CD4-positive, alpha-beta T cell (primary cell): ENCODE data around the gene OTUD5. TPM values are rescaled to one million over a fixed set of nuclear protein-coding genes. Genes with fewer than 3 reads are reported as not detected.

Experiments used
- ATAC-seq: fragments of 200-7000 bp; cut with Tn5 transposase; one replicate; pipeline ENCODE4 v1.10.0; 2022; ENCODE audit warnings: mild to moderate bottlenecking; ENCODE audit not compliant: poor library complexity
- CTCF ChIA-PET: fragments of 350-600 bp; sonication (Branson Sonifier 250); formaldehyde crosslinking; loops from one replicate; lab custom pipeline; 2021; ENCODE audit warnings: antibody characterized with exemption, inconsistent platforms; lab: Charles Lee
- POLR2A ChIA-PET: fragments of 350-600 bp; sonication (Branson Sonifier 250); formaldehyde crosslinking; loops from one replicate; lab custom pipeline; 2021; ENCODE audit warnings: antibody characterized with exemption, inconsistent platforms; lab: Charles Lee
- DNase-seq, 14 experiments: peaks; one replicate each; pipeline ENCODE4 v3.0.0-alpha.2; 2013 to 2020; ENCODE audit warnings: mixed read lengths in 2 of 14
- H3K27ac ChIP-seq, 2 donors: one replicate each; pipeline versions ENCODE4 v1.5.1 to v1.7.0; 2013; ENCODE audit warnings: low read length in 2 of 2, low read depth in 1 of 2, mild to moderate bottlenecking in 1 of 2
- H3K27me3 ChIP-seq, 2 experiments: 1 replicate in 1 of 2; 2 replicates in 1 of 2; pipeline versions ENCODE4 v1.6.1 to v1.7.0; 2013; ENCODE audit warnings: low read length in 2 of 2, control low read depth in 1 of 2, mild to moderate bottlenecking in 1 of 2, moderate library complexity in 1 of 2; ENCODE audit not compliant: insufficient read depth in 2 of 2, control insufficient read depth in 1 of 2
- H3K36me3 ChIP-seq: one replicate; pipeline ENCODE4 v1.6.1; 2013; ENCODE audit warnings: low read length, control low read depth; ENCODE audit not compliant: insufficient read depth
- H3K4me1 ChIP-seq: one replicate; pipeline ENCODE4 v1.6.1; 2013; ENCODE audit warnings: low read length, control low read depth; ENCODE audit not compliant: insufficient read depth
- H3K4me3 ChIP-seq: one replicate; pipeline ENCODE4 v1.5.1; 2013; ENCODE audit warnings: mild to moderate bottlenecking, low read length, moderate library complexity
- H3K9me3 ChIP-seq, 2 experiments: 1 replicate in 1 of 2; 2 replicates in 1 of 2; pipeline versions ENCODE4 v1.6.1 to v1.7.0; 2013; ENCODE audit warnings: low read length in 2 of 2, mild to moderate bottlenecking in 2 of 2, control low read depth in 1 of 2, moderate library complexity in 1 of 2; ENCODE audit not compliant: control insufficient read depth in 1 of 2, insufficient read depth in 1 of 2
- H3K27ac Mint-ChIP-seq: one replicate; pipeline ENCODE4 v1.8.0; 2020; ENCODE audit warnings: mixed read lengths
- H3K27me3 Mint-ChIP-seq: one replicate; pipeline ENCODE4 v1.8.0; 2021; ENCODE audit warnings: mixed read lengths
- H3K36me3 Mint-ChIP-seq: one replicate; pipeline ENCODE4 v1.8.0; 2021; ENCODE audit warnings: low read depth, mixed read lengths
- H3K4me1 Mint-ChIP-seq: one replicate; pipeline ENCODE4 v1.8.0; 2021; ENCODE audit warnings: low read depth, mixed read lengths
- H3K4me3 Mint-ChIP-seq: one replicate; pipeline ENCODE4 v1.8.0; 2020; ENCODE audit warnings: mild to moderate bottlenecking, mixed read lengths
- H3K9me3 Mint-ChIP-seq: one replicate; pipeline ENCODE4 v1.8.0; 2020; ENCODE audit warnings: mixed read lengths
- CTCF ChIP-seq: fragments of 200-600 bp; IDR thresholded peaks from one replicate; pipeline ENCODE4 v1.8.0; 2022; ENCODE audit warnings: antibody characterized with exemption, mild to moderate bottlenecking
- intact Hi-C, 2 experiments: fragments of 100-400 bp; cut with DNase I in 1 of 2; cut with micrococcal nuclease in 1 of 2; formaldehyde crosslinking; loops; one replicate each; pipeline versions ENCODE4 v1.15.1 to v1.9.0; 2023 to 2025; cut with DNase I, micrococcal nuclease
- total RNA-seq, 174 experiments: library from RNA in 2 of 174; stranded (reverse) in 2 of 174; gene quantifications; one replicate each; pipeline ENCODE4 v1.2.3 and lab custom pipeline; 2021 to 2026

The OTUD5 gene
- total RNA-seq, 2 experiments from 2014 or later = 81.3 to 92.1 TPM

GRCh38 chrX:48902135-48902534 is 55.3 kb downstream of the OTUD5 start:
- no peak for TF ChIP-seq CTCF
- Mint-ChIP-seq H3K4me1 (peaks cover 12% of the 10 kb centered on the region), H3K36me3 (peaks cover 39% of the 10 kb centered on the region), H3K27me3 (no peaks in the 10 kb centered on the region), H3K27ac (no peak overlapping the region), H3K9me3 (no peaks in the 10 kb centered on the region), H3K4me3 (no peak overlapping the region)
- peaks cover 19% of the 10 kb centered on the region for H3K4me1 ChIP-seq
- no peaks in the 10 kb centered on the region for H3K9me3 ChIP-seq
- no peak for ATAC-seq
- H3K27me3 ChIP-seq = no peaks in the 10 kb centered on the region
- ChIA-PET POLR2A (no interaction called here), CTCF (no interaction called here)
- DNase-seq = no peak
- H3K27ac ChIP-seq = no peak overlapping the region
- H3K36me3 ChIP-seq = peaks cover 56% of the 10 kb centered on the region
- no peak overlapping the region for H3K4me3 ChIP-seq
- intact Hi-C loops = no loop called here

GRCh38 chrX:48901069-48901468 is 56.3 kb downstream of the OTUD5 start:
- intact Hi-C loops = no loop called here
- no peak for ATAC-seq
- Histone ChIP-seq H3K4me1 (peaks cover 28% of the 10 kb centered on the region), H3K9me3 (no peaks in the 10 kb centered on the region), H3K4me3 (no peak overlapping the region), H3K27ac (no peak overlapping the region), H3K27me3 (no peaks in the 10 kb centered on the region), H3K36me3 (peaks cover 50% of the 10 kb centered on the region)
- POLR2A ChIA-PET = interaction anchor here (1.0 kb wide), 1 partner anchor 10 kb away, joined by 3 read pairs; no protein-coding TSS in a partner anchor
- no peaks in the 10 kb centered on the region for H3K27me3 Mint-ChIP-seq
- peaks cover 20% of the 10 kb centered on the region for H3K4me1 Mint-ChIP-seq
- CTCF ChIA-PET = no interaction called here
- H3K4me3 Mint-ChIP-seq = no peak overlapping the region
- no peak for DNase-seq
- no peaks in the 10 kb centered on the region for H3K9me3 Mint-ChIP-seq
- peaks cover 44% of the 10 kb centered on the region for H3K36me3 Mint-ChIP-seq
- no peak for TF ChIP-seq CTCF
- no peak overlapping the region for H3K27ac Mint-ChIP-seq

GRCh38 chrX:48899078-48899410 is 58.4 kb downstream of the OTUD5 start:
- Mint-ChIP-seq H3K27ac (no peak overlapping the region), H3K27me3 (no peaks in the 10 kb centered on the region), H3K9me3 (no peaks in the 10 kb centered on the region), H3K4me3 (no peak overlapping the region), H3K4me1 (peaks cover 27% of the 10 kb centered on the region), H3K36me3 (peaks cover 49% of the 10 kb centered on the region)
- no peak for DNase-seq
- POLR2A ChIA-PET = interaction anchor here (1.8 to 2.7 kb wide), 3 partner anchors 15 to 59 kb away, joined by 7 to 49 read pairs (median 47); partner anchors contain the start of gene OTUD5
- Histone ChIP-seq H3K27me3 (no peaks in the 10 kb centered on the region), H3K27ac (no peak overlapping the region), H3K9me3 (no peaks in the 10 kb centered on the region), H3K4me1 (peaks cover 33% of the 10 kb centered on the region), H3K4me3 (no peak overlapping the region), H3K36me3 (peaks cover 45% of the 10 kb centered on the region)
- CTCF ChIA-PET = no interaction called here
- no peak for TF ChIP-seq CTCF
- no peak for ATAC-seq
- intact Hi-C loops = loop anchor here (2.0 to 5.0 kb wide), 4 partner anchors 18 to 162 kb away; partner anchors contain the start of genes HDAC6 (in 1 of the 2) and TFE3 (in 1 of the 2)
